ENCODE results near the gene NPDC1. TPM values are rescaled to one million over a fixed set of nuclear protein-coding genes. Genes with fewer than 3 reads are reported as not detected.
"Not testable (repeated sequence)": the region's sequence is repeated elsewhere in the genome, so short reads cannot be mapped to it uniquely, and the experiment has no call there.

Gene NPDC1
- polyA plus RNA-seq, 3 donors from 2014 or later: 0.36 to 1.4 (median 1.1) TPM

- Mint-ChIP-seq H3K36me3 (no peaks in the 10 kb centered on the region), H3K27ac (no peak overlapping the region), H3K9me3 (no peaks in the 10 kb centered on the region), H3K27me3 (ENCODE audit: low read depth in 3 of 3) (peaks cover 0 to 2% (median 2%) of the 10 kb centered on the region in 3 donors), H3K4me3 (no peak overlapping the region), H3K4me1 (peaks cover 19 to 20% of the 10 kb centered on the region in 2 donors)
- no peak for DNase-seq
Observed at GRCh38 chr9:137009217-137009616, 36.8 kb downstream of the NPDC1 start.

- Mint-ChIP-seq H3K4me1 (peaks cover 19 to 22% of the 10 kb centered on the region in 2 donors), H3K36me3 (no peaks in the 10 kb centered on the region), H3K27ac (no peak overlapping the region), H3K4me3 (no peak overlapping the region), H3K27me3 (ENCODE audit: low read depth in 3 of 3) (peaks cover 0 to 2% (median 2%) of the 10 kb centered on the region in 3 donors), H3K9me3 (no peaks in the 10 kb centered on the region)
- no peak for DNase-seq
Observed at GRCh38 chr9:137008312-137008711, 37.7 kb downstream of the NPDC1 start.

- Mint-ChIP-seq H3K9me3 (no peaks in the 10 kb centered on the region), H3K4me3 (no peak overlapping the region), H3K4me1 (peaks cover 19 to 22% of the 10 kb centered on the region in 2 donors), H3K36me3 (no peaks in the 10 kb centered on the region), H3K27ac (no peak overlapping the region), H3K27me3 (ENCODE audit: low read depth in 3 of 3) (peaks cover 0 to 2% (median 2%) of the 10 kb centered on the region in 3 donors)
- no peak for DNase-seq
Observed at GRCh38 chr9:137007816-137008270, 38.1 kb downstream of the NPDC1 start.

DNA sequence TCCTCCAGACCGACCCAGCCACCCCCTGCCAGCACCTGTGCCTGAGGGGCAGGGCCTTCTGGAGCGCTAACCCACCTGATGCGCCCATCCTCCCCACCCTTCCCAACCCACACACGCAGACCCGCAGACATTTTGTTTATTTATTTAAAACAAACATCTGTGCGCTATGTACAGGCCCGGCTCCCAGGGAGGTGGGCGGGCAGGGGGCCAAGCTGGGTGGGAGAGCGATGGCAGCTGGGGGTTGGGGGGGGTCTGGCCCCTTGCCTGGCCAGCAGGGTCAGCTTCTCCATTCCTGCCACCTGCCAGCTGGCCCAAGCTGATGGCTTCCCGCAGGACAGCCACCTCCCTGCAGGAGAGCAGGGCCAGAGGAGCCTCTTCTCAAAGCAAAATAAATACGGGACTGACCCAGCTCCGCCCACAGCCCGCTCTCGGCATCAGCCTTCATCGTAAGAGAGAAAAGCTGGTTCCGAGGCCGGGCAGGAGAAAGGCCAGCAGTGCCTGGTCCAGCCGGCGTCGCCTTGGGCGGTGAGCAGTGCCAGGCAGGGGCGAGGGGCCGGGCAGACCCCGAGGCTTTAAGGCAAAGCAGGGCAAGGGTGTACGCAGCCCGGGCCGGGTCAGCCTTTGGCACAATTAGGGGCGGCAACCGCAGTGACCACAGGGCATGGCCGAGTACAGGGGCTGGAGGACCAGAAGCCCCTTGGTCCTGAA is 38.7 kb downstream of the NPDC1 start:
- H3K27me3 Mint-ChIP-seq (ENCODE audit: low read depth in 3 of 3): peaks cover 0 to 5% (median 2%) of the 10 kb centered on the region in 3 donors
- H3K27ac Mint-ChIP-seq: no peak overlapping the region
- no peaks in the 10 kb centered on the region for H3K36me3 Mint-ChIP-seq
- H3K9me3 Mint-ChIP-seq: no peaks in the 10 kb centered on the region
- DNase-seq: no peak
- H3K4me1 Mint-ChIP-seq: peaks cover 22% of the 10 kb centered on the region in 2 donors
- no peak overlapping the region for H3K4me3 Mint-ChIP-seq

DNA sequence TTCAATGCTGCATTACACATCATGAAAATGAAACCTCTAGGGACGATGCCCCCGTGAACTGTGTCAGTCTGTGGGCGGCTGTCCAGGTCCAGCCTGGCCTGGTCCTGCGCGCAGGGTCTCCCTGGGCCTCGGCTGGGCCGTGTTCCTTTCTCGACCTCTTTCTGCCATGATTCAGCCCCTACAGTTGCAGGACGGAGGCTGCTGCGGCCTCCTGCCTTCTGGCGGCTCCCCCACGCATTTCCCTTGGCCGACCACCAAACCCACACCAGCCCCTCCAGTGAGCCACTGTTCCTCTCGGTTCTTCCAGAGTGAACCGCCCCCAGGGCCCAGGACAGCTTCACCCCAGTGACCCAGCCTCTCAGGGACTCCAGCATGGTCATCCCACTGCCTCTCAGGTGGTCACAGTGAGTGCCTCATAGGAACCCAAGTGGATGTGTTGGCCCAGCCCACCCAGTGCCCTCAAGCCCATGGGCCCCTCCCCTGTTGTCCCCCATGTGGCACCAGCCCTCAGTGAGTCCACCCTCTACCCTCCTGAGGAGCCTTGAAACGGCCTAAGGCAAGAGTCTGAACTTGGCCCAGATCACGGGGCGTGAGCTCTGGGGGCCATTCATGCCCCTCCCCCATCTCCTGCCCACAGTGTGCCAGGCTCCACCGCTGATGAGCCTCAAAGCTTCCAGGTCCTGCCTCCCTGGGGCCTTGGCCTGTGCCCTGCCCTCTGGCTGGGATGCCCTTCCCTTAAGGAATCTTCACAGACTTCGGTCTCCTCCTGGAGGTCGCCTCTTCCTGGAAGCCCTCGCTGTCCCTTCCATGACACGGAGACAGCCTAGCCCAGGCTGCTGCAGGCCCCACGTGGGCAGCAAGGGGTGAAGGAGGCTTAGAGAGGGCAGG is 39.6 kb downstream of the NPDC1 start:
- Mint-ChIP-seq H3K4me3 (peak overlapping the region in 4 of 5 donors; percentile 14 to 58 (median 36)), H3K27me3 (ENCODE audit: low read depth in 3 of 3) (peaks cover 0 to 5% (median 2%) of the 10 kb centered on the region in 3 donors), H3K4me1 (peaks cover 22 to 23% of the 10 kb centered on the region in 2 donors), H3K9me3 (no peaks in the 10 kb centered on the region), H3K36me3 (no peaks in the 10 kb centered on the region), H3K27ac (peak overlapping the region; percentile 44 to 77 (median 71))
- DNase-seq: peak in 1 of 3 donors; percentile 24

DNA sequence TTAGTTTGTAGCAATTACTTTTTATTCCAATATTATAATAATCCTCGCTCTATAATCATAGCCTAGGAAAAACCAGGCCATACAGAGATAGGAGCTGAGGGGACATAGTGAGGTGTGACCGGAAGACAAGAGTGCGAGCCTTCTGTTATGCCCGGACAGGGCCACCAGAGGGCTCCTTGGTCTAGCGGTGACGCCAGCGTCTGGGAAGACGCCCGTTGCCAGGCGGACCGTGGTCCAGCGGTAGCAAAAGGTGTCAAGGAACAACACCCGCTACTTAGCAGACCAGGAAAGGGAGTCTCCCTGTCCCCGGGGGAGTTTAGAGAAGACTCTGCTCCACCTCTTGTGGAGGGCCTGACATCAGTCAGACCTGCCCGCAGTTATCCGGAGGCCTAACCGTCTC is 41.7 kb downstream of the NPDC1 start:
- H3K9me3 Mint-ChIP-seq, H3K36me3 Mint-ChIP-seq: not testable (repeated sequence)
- Mint-ChIP-seq H3K27ac (peak overlapping the region in 3 of 6 donors; percentile 20 to 76 (median 30)), H3K27me3 (ENCODE audit: low read depth in 3 of 3) (peaks cover 8 to 12% (median 9%) of the 10 kb centered on the region in 3 donors), H3K4me1 (peaks cover 37 to 44% of the 10 kb centered on the region in 2 donors), H3K4me3 (peak overlapping the region in 1 of 5 donors; percentile 32)
- peak; percentile 41 to 52 (median 47) for DNase-seq

GRCh38 chr9:137002646-137003041 is 43.3 kb downstream of the NPDC1 start:
- Mint-ChIP-seq H3K27ac (peak overlapping the region in 1 of 6 donors; percentile 24), H3K4me3 (no peak overlapping the region), H3K36me3 (no peaks in the 10 kb centered on the region), H3K9me3 (no peaks in the 10 kb centered on the region), H3K27me3 (ENCODE audit: low read depth in 3 of 3) (peaks cover 18 to 19% (median 19%) of the 10 kb centered on the region in 3 donors), H3K4me1 (peaks cover 51 to 61% of the 10 kb centered on the region in 2 donors)
- no peak for DNase-seq

- Mint-ChIP-seq H3K4me3 (no peak overlapping the region), H3K36me3 (no peaks in the 10 kb centered on the region), H3K4me1 (peaks cover 55 to 66% of the 10 kb centered on the region in 2 donors), H3K27me3 (ENCODE audit: low read depth in 3 of 3) (peaks cover 20 to 24% (median 21%) of the 10 kb centered on the region in 3 donors), H3K27ac (peak overlapping the region in 1 of 6 donors; percentile 24), H3K9me3 (no peaks in the 10 kb centered on the region)
- DNase-seq: no peak
Observed at GRCh38 chr9:137001857-137002645, 43.9 kb downstream of the NPDC1 start.

DNA sequence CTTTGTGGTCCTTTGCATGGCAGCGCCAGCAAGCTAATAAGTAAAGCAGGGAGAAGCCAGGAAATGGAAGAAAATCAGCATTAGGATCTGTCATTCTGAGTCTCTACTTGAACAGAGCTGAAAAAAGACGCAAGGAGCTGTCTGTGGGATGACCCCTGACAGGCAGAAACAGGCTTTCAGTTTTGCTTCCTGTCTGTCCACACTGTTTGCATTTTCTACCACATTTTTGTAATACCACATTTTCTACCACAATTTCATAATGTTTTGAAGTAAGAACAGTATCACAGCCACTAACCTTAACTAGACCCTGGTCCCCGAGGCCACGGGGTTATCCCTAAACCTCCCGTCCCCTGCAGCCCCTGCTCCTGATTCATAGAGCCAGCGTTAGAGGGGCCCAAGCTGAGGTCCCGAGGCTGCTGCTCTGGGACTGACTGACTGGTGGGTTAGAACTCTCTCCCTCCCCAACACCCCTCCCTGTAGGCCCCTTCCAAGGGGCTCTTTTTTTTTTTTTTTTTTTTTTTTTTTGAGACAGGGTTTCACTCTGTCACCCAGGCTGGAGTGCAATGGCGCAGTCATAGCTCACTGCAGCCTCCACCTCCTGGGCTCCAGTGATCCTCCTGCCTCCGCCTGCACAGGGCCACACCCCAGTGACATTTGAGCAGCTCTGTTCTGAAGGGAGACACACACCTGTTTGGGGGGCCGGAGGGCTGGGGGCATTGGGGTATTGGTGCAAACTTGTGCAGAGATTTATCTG is 45.6 kb downstream of the NPDC1 start:
- H3K9me3 Mint-ChIP-seq: no peaks in the 10 kb centered on the region
- peaks cover 54 to 63% of the 10 kb centered on the region in 2 donors for H3K4me1 Mint-ChIP-seq
- H3K27me3 Mint-ChIP-seq (ENCODE audit: low read depth in 3 of 3): peaks cover 20 to 33% (median 25%) of the 10 kb centered on the region in 3 donors
- DNase-seq: peak; percentile 88 to 89 (median 89)
- peak overlapping the region; percentile 70 to 94 (median 84) for H3K4me3 Mint-ChIP-seq
- H3K36me3 Mint-ChIP-seq: no peaks in the 10 kb centered on the region
- H3K27ac Mint-ChIP-seq: peak overlapping the region; percentile 97 to 99 (median 99)

DNA sequence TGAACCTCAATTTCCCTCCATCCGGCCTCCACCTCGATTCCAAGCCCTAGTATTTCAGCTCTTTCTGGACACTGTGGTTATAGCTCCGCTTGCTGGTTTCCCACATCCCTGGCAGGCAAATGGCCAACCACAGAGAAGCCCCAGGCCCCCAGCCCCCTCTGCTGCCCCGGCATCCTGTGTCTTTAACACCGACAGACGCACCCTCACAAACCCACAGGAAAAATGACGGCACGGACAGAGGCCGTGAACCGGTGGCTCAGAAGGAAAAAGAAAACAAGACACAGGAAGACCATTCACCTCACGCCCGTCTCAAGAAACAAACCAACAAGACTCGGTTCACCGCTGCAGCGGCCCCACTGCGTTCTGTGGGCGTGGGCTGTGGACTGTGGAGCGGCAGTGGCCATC is 48.1 kb downstream of the NPDC1 start:
- Mint-ChIP-seq H3K4me3 (peak overlapping the region; percentile 85 to 94 (median 89)), H3K36me3 (no peaks in the 10 kb centered on the region), H3K27ac (peak overlapping the region; percentile 97 to 99 (median 99)), H3K27me3 (ENCODE audit: low read depth in 3 of 3) (peaks cover 20 to 42% (median 25%) of the 10 kb centered on the region in 3 donors), H3K4me1 (peaks cover 53 to 67% of the 10 kb centered on the region in 2 donors), H3K9me3 (no peaks in the 10 kb centered on the region)
- DNase-seq: peak; percentile 92 to 96 (median 94)

GRCh38 chr9:136997371-136997770 is 48.6 kb downstream of the NPDC1 start:
- H3K4me1 Mint-ChIP-seq: peaks cover 53 to 68% of the 10 kb centered on the region in 2 donors
- H3K4me3 Mint-ChIP-seq: peak overlapping the region; percentile 85 to 94 (median 89)
- peak in 1 of 3 donors; percentile 69 for DNase-seq
- H3K36me3 Mint-ChIP-seq: no peaks in the 10 kb centered on the region
- no peaks in the 10 kb centered on the region for H3K9me3 Mint-ChIP-seq
- peak overlapping the region; percentile 97 to 99 (median 99) for H3K27ac Mint-ChIP-seq
- H3K27me3 Mint-ChIP-seq (ENCODE audit: low read depth in 3 of 3): peaks cover 20 to 46% (median 26%) of the 10 kb centered on the region in 3 donors

- Mint-ChIP-seq H3K4me1 (peaks cover 54 to 69% of the 10 kb centered on the region in 2 donors), H3K4me3 (peak within 1 kb of the TSS; percentile 85 to 94 (median 89)), H3K27ac (peak within 1 kb of the TSS; percentile 97 to 99 (median 99)), H3K36me3 (no peaks in the 10 kb centered on the region), H3K9me3 (no peaks in the 10 kb centered on the region), H3K27me3 (ENCODE audit: low read depth in 3 of 3) (peaks cover 20 to 47% (median 27%) of the 10 kb centered on the region in 3 donors)
- peak; percentile 80 to 87 (median 83) for DNase-seq
Observed at GRCh38 chr9:136996361-136997292, 49.4 kb downstream of the NPDC1 start, which contains the start of gene CLIC3. Gene CLIC3, minus strand, starts transcription at chr9:136996568. Its CDS starts 25 bp downstream, at chr9:136996543.

Measured in immature natural killer cell (primary cell).